GM10248 (cell line): ENCODE results near the gene TSPAN14.

ENCODE experiments used
- CTCF ChIA-PET: fragments of 300-600 bp; sonication (Branson Sonifier 250); formaldehyde crosslinking; extraction: SDS; loops from one replicate; lab custom pipeline; 2021; ENCODE audit warnings: antibody characterized with exemption; lab: Yijun Ruan, JAX
- POLR2A ChIA-PET: fragments of 350-650 bp; sonication (Branson Sonifier 250); formaldehyde crosslinking; extraction: SDS; loops from one replicate; lab custom pipeline; 2020; ENCODE audit warnings: antibody characterized with exemption; lab: Yijun Ruan, JAX
- DNase-seq: peaks from one replicate; pipeline ENCODE4 v3.0.0; 2012; ENCODE audit errors: extremely low spot score
- TF ChIP-seq, protein P1 (sequence below): IDR thresholded peaks from 2 replicates; pipeline ENCODE4 v1.5.1; 2012; ENCODE audit warnings: mild to moderate bottlenecking, low read depth; ENCODE audit errors: extremely low read depth, missing control alignments, control extremely low read depth

TSPAN14 gene

DNA sequence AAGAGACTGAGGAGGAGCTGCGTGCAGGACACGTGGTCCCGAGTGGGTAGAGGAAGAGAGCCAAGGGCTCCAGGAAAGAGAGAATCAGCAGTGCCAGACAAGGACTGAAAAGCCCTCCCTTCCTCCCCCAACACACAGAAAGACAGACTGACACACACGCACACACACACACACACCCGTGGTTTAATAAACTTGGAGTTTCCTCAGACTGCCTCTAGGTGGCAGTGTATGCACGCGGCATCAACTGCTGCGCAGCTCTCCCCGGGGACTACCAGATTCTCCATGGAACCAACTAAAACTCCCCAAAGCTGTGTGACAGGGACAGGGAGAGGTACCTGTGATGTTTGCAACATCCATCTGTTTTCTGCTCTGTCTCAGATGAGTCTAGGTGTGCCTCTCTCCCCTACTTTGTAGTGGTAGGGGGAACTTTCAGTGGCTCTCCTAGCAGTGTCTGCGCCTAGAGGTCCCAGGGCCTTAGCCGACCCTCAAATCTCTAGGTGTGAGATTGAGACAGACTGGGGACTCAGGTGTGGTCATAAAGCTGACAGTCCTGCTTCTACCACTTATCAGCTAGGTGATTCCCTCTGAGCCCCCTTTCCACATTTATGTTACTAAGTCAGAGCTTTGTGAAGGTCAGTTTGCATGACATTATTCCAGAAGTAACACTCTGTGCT is 9.3 kb upstream of the TSPAN14 start:
- POLR2A ChIA-PET = interaction anchor here (0.8 to 2.1 kb wide), 2 partner anchors 37 to 60 kb away, joined by 5 to 8 read pairs; partner anchors contain the start of gene PRXL2A

DNA sequence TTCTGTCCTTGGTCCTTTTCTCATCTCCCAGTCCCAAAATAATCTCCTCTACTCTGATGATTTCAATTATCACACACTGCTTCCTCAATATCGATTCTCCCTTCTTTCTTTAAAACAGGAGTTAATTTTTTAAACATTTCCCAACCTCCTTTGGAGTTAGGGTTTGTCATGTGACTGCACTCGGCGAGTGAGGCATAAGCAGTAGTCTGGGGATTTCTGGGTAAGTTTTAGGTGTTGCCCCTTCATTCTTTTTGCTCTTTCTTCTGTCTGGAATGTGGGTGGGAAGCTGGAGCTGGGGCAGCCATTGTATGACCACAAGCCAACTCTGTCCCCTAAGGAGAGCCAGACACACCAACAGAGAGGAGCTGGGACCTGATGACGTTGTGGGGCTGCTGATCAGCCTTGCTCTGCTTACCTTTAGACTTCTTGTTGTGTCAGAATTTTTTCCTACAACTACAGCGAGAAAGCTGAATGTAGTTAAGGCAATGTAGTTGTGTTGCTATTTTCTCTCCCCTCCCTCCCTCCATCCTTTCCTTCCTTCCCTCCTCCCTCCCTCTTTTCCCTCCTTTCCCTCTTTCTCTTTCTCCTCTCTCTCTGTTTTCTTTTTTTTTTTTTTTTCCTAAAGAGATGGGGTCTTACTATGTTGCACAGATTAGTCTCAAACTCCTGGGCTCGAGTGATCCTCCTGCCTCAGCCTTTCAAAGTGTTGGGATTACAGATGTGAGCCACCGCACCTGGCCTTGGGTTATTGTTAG is 6.5 kb upstream of the TSPAN14 start:
- CTCF ChIA-PET = interaction anchor here (1.8 to 50.4 kb wide), 5 partner anchors 9 to 65 kb away, joined by 3 to 1060 read pairs (median 7); no protein-coding TSS in a partner anchor
- TF ChIP-seq, protein P1, sequence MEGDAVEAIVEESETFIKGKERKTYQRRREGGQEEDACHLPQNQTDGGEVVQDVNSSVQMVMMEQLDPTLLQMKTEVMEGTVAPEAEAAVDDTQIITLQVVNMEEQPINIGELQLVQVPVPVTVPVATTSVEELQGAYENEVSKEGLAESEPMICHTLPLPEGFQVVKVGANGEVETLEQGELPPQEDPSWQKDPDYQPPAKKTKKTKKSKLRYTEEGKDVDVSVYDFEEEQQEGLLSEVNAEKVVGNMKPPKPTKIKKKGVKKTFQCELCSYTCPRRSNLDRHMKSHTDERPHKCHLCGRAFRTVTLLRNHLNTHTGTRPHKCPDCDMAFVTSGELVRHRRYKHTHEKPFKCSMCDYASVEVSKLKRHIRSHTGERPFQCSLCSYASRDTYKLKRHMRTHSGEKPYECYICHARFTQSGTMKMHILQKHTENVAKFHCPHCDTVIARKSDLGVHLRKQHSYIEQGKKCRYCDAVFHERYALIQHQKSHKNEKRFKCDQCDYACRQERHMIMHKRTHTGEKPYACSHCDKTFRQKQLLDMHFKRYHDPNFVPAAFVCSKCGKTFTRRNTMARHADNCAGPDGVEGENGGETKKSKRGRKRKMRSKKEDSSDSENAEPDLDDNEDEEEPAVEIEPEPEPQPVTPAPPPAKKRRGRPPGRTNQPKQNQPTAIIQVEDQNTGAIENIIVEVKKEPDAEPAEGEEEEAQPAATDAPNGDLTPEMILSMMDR = no peak
- POLR2A ChIA-PET = interaction anchor here (0.6 kb wide), 1 partner anchor 28 kb away, joined by 3 read pairs; no protein-coding TSS in a partner anchor
- no peak for DNase-seq

More for the DNA sequence above, 9.3 kb upstream of the TSPAN14 start:
- TF ChIP-seq, protein P1 = peak; percentile 81
- peak; percentile 76 for DNase-seq
- CTCF ChIA-PET = interaction anchor here (0.6 to 50.4 kb wide), 42 partner anchors 8 to 574 kb away, joined by 3 to 1060 read pairs (median 8); partner anchors contain the start of genes PRXL2A, SH2D4B and TSPAN14

DNA sequence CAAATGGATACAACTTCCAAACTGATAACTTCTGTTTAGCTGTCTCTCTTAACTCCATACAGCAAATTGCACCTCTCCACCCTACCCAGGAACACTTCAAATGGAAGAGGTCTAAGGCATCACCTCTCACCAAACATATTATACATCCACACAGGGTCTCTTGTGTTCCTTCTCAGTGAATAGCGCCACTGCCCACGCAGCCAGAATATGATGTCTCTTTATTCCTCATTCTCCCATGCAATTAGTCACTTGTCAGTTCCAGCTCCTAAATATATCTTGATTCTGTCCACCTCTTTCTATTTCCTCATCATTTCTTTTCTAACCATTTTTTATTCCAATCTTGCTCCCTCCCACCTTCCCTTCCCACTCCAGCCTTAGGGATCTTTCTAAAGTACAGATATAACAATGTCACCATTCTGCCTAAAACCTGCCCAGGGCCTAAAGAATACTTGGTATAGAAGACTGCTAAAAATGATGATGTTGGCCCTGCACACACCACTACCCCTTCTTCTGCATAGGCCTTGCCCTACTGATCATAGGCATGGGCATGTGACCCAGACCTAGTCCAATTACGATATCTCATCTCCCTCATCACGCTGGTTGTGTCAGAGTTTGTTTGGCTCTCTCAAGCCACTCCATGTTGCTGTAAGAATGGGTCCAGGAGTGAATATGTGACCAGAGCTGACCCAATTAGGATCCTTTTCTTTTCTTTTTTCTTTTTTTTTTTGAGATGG is 5.7 kb upstream of the TSPAN14 start:
- TF ChIP-seq, protein P1 = no peak
- CTCF ChIA-PET = interaction anchor here (1.3 to 50.4 kb wide), 8 partner anchors 10 to 83 kb away, joined by 3 to 1060 read pairs (median 8); no protein-coding TSS in a partner anchor
- DNase-seq = no peak
- POLR2A ChIA-PET = interaction anchor here (0.6 kb wide), 1 partner anchor 27 kb away, joined by 3 read pairs; no protein-coding TSS in a partner anchor

DNA sequence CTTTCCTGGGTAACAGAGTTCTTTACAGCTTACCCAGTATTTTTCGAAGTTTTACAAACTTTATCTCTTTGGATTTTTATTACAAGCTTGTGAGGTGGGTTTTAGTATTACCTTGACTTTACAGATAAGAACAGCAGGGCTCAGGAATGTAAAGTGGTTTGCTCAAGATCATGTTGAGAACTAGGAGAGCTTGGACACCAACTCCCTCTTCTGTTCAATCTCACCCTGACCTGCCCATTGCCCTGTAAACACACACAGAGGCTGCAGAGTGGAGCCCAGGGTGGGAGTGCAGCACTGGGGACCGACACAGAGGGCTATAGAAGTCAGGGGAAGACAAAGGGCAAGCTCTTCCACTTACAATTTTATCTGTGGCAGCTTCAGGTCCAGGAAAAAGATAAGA is 4.6 kb upstream of the TSPAN14 start:
- TF ChIP-seq, protein P1 = no peak
- CTCF ChIA-PET = interaction anchor here (0.7 to 50.4 kb wide), 10 partner anchors 9 to 150 kb away, joined by 3 to 1060 read pairs (median 6); no protein-coding TSS in a partner anchor
- POLR2A ChIA-PET = interaction anchor here (1.0 kb wide), 1 partner anchor 10 kb away, joined by 3 read pairs; no protein-coding TSS in a partner anchor
- DNase-seq = no peak

DNA sequence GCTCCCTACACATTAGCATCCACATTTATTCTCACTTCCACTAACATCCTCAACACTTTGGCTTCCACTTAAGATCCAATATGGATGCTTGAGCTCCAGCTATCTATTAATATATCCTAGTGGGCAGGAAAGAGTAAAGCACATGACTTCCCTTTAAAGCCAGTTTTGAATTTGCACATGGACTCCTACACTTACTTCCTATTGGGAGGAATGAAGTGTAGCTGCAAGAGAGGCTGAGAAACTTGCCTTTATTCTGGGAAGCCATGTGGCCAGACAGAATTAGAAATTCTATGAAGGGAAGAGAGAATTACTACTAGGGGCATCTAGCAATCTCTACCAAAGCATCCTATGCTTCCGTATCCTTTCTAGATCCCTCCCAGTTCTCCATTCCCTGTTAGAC is 3.0 kb upstream of the TSPAN14 start:
- ChIA-PET POLR2A (no interaction called here), CTCF (interaction anchor here (1.6 to 50.4 kb wide), 5 partner anchors 7 to 85 kb away, joined by 4 to 1060 read pairs (median 10); no protein-coding TSS in a partner anchor)
- no peak for DNase-seq
- TF ChIP-seq, protein P1 = no peak
